HG03097 (cell line): ENCODE results near the gene PSMD7.
"Not testable (repeated sequence)": the region's sequence is repeated elsewhere in the genome, so short reads cannot be mapped to it uniquely, and the experiment has no call there.

Source experiments
- ATAC-seq: cut with Tn5 transposase; IDR thresholded peaks from one replicate; pipeline ENCODE4 v1.9.1; 2021; ENCODE audit not compliant: unreplicated experiment, low FRiP score

PSMD7 gene

GRCh38 chr16:74291577-74292208 lies 4.9 kb upstream of the PSMD7 start:
- no peak for ATAC-seq

- no peak for ATAC-seq
These were observed 546 bp upstream of the PSMD7 start for GRCh38 chr16:74296104-74296431.

- no peak for ATAC-seq
These were observed 591 bp downstream of the PSMD7 start for GRCh38 chr16:74297145-74297665.

- ATAC-seq = no peak
These were observed 1.5 kb downstream of the PSMD7 start for GRCh38 chr16:74298104-74298503.

- ATAC-seq = no peak
These were observed 5.7 kb downstream of the PSMD7 start for GRCh38 chr16:74302341-74302740.

GRCh38 chr16:74304164-74304834 lies 7.7 kb downstream of the PSMD7 start:
- no peak for ATAC-seq

GRCh38 chr16:74304835-74305176 lies 8.2 kb downstream of the PSMD7 start:
- ATAC-seq = no peak

GRCh38 chr16:74305281-74305680 lies 8.7 kb downstream of the PSMD7 start:
- no peak for ATAC-seq

- no peak for ATAC-seq
These were observed 9.6 kb downstream of the PSMD7 start for GRCh38 chr16:74305978-74306784.

- no peak for ATAC-seq
These were observed 10.8 kb downstream of the PSMD7 start for GRCh38 chr16:74307383-74307782.

GRCh38 chr16:74309789-74310781 lies 13.5 kb downstream of the PSMD7 start:
- ATAC-seq = no peak

- ATAC-seq = no peak
These were observed 18.4 kb downstream of the PSMD7 start for GRCh38 chr16:74315059-74315458.

GRCh38 chr16:74320707-74321106 lies 24.1 kb downstream of the PSMD7 start:
- ATAC-seq = no peak

- no peak for ATAC-seq
These were observed 24.7 kb downstream of the PSMD7 start for GRCh38 chr16:74321356-74321755.

- no peak for ATAC-seq
These were observed 25.7 kb downstream of the PSMD7 start for GRCh38 chr16:74322301-74322710.

GRCh38 chr16:74324777-74325176 lies 28.2 kb downstream of the PSMD7 start:
- ATAC-seq = not testable (repeated sequence)

- no peak for ATAC-seq
These were observed 29.0 kb downstream of the PSMD7 start for GRCh38 chr16:74325641-74326040.

GRCh38 chr16:74328346-74328745 lies 31.7 kb downstream of the PSMD7 start:
- not testable (repeated sequence) for ATAC-seq

GRCh38 chr16:74332469-74332868 lies 35.9 kb downstream of the PSMD7 start:
- ATAC-seq = not testable (repeated sequence)

- ATAC-seq = not testable (repeated sequence)
These were observed 40.9 kb downstream of the PSMD7 start for GRCh38 chr16:74337506-74337905.
